GM21515 (cell line): ENCODE data around the gene NIT1.
"Not testable (repeated sequence)": the region's sequence is repeated elsewhere in the genome, so short reads cannot be mapped to it uniquely, and the experiment has no call there.

Source experiments
- ATAC-seq: cut with Tn5 transposase; IDR thresholded peaks from one replicate; pipeline ENCODE4 v1.9.1; 2021; ENCODE audit not compliant: unreplicated experiment

NIT1 gene

GRCh38 chr1:161111527-161111926 lies 6.4 kb upstream of the NIT1 start:
- no peak for ATAC-seq

- no peak for ATAC-seq
Observed at GRCh38 chr1:161113915-161114314, 4.0 kb upstream of the NIT1 start.

GRCh38 chr1:161114556-161114955 lies 3.3 kb upstream of the NIT1 start:
- no peak for ATAC-seq

- ATAC-seq, result no peak
Observed at GRCh38 chr1:161115132-161115711, 2.7 kb upstream of the NIT1 start.

- ATAC-seq, result not testable (repeated sequence)
Observed at GRCh38 chr1:161115961-161116360, 1.9 kb upstream of the NIT1 start.

GRCh38 chr1:161119092-161119903 lies 1.4 kb downstream of the NIT1 start:
- ATAC-seq, result peak; percentile 47

- no peak for ATAC-seq
Observed at GRCh38 chr1:161121042-161121650, 3.2 kb downstream of the NIT1 start.

GRCh38 chr1:161121834-161122233 lies 3.9 kb downstream of the NIT1 start:
- no peak for ATAC-seq

GRCh38 chr1:161122967-161123366 lies 5.1 kb downstream of the NIT1 start:
- ATAC-seq, result no peak

- no peak for ATAC-seq
Observed at GRCh38 chr1:161127649-161128048, 9.7 kb downstream of the NIT1 start.

- ATAC-seq, result no peak
Observed at GRCh38 chr1:161128591-161129420, 10.9 kb downstream of the NIT1 start.

- no peak for ATAC-seq
Observed at GRCh38 chr1:161130266-161130665, 12.4 kb downstream of the NIT1 start.

- ATAC-seq, result peak; percentile 2
Observed at GRCh38 chr1:161131523-161132409, 13.9 kb downstream of the NIT1 start.

GRCh38 chr1:161132410-161133219 lies 14.7 kb downstream of the NIT1 start, which contains the start of gene DEDD:
Gene DEDD (minus strand): TSS chr1:161132667. CDS start chr1:161124462, 8,205 bp downstream.
- ATAC-seq, result peak; percentile 86

GRCh38 chr1:161133220-161133740 lies 15.4 kb downstream of the NIT1 start:
- peak; percentile 3 for ATAC-seq

- ATAC-seq, result no peak
Observed at GRCh38 chr1:161137881-161138280, 20.0 kb downstream of the NIT1 start.

GRCh38 chr1:161138431-161138830 lies 20.5 kb downstream of the NIT1 start:
- ATAC-seq, result no peak

- ATAC-seq, result no peak
Observed at GRCh38 chr1:161139766-161140165, 21.9 kb downstream of the NIT1 start.

GRCh38 chr1:161140755-161141400 lies 23.0 kb downstream of the NIT1 start:
- ATAC-seq, result no peak
